HG02852 (cell line): Measurements from ENCODE around the gene RASGRF2.

Experiments
- ATAC-seq: cut with Tn5 transposase; IDR thresholded peaks from one replicate; pipeline ENCODE4 v1.9.1; 2021; ENCODE audit warnings: mild to moderate bottlenecking, moderate library complexity; ENCODE audit not compliant: unreplicated experiment

The RASGRF2 gene

GRCh38 chr5:80953587-80953986, 6.6 kb upstream of the RASGRF2 start:
- ATAC-seq: no peak

GRCh38 chr5:80955082-80955590, 5.0 kb upstream of the RASGRF2 start:
- no peak for ATAC-seq

- ATAC-seq: no peak
These were observed 3.9 kb upstream of the RASGRF2 start for GRCh38 chr5:80956272-80956671.

- ATAC-seq: no peak
These were observed 3.0 kb upstream of the RASGRF2 start for GRCh38 chr5:80957031-80957761.

- no peak for ATAC-seq
These were observed 1.5 kb upstream of the RASGRF2 start for GRCh38 chr5:80958616-80959015.

GRCh38 chr5:80959138-80959537, 1.0 kb upstream of the RASGRF2 start:
- ATAC-seq: no peak

- no peak for ATAC-seq
These were observed 590 bp downstream of the RASGRF2 start for GRCh38 chr5:80960531-80961375.

- ATAC-seq: no peak
These were observed 1.5 kb downstream of the RASGRF2 start for GRCh38 chr5:80961376-80962281.

- no peak for ATAC-seq
These were observed 2.7 kb downstream of the RASGRF2 start for GRCh38 chr5:80962630-80963520.

- no peak for ATAC-seq
These were observed 3.3 kb downstream of the RASGRF2 start for GRCh38 chr5:80963521-80963895.

- no peak for ATAC-seq
These were observed 3.9 kb downstream of the RASGRF2 start for GRCh38 chr5:80963966-80964481.

GRCh38 chr5:80964491-80964890, 4.3 kb downstream of the RASGRF2 start:
- ATAC-seq: no peak

GRCh38 chr5:80964919-80965318, 4.8 kb downstream of the RASGRF2 start:
- ATAC-seq: no peak

- ATAC-seq: no peak
These were observed 7.5 kb downstream of the RASGRF2 start for GRCh38 chr5:80967500-80968181.

GRCh38 chr5:80973027-80973426, 12.9 kb downstream of the RASGRF2 start:
- ATAC-seq: no peak

- no peak for ATAC-seq
These were observed 14.9 kb downstream of the RASGRF2 start for GRCh38 chr5:80975065-80975464.

- ATAC-seq: no peak
These were observed 16.8 kb downstream of the RASGRF2 start for GRCh38 chr5:80976985-80977384.

- no peak for ATAC-seq
These were observed 17.6 kb downstream of the RASGRF2 start for GRCh38 chr5:80977764-80978163.

- ATAC-seq: no peak
These were observed 18.7 kb downstream of the RASGRF2 start for GRCh38 chr5:80978772-80979317.
